ENCODE data around the gene CEP170.

The CEP170 gene

DNA sequence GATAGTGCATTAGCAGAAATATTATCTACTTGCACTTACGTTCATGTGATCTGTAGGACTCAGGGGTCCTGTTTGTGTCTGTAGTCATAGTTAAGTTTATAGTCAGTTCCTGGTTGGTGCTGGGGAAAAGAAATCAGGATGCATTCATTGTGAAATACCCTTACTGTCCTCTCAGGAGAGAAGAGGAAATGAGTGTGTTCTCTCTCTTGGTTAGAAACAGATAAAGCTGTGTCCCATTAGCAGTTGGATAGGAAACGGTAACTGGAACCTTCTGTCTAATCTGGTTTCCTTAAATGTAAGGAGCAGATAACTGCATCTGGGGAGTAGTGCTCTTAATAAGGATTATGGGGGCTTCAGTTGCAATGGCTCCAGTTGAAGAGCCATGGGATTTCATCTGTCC is 9.6 kb upstream of the CEP170 start:
- Histone ChIP-seq H3K27me3 (ENCODE audit: insufficient read depth, low read length) (no peaks in the 10 kb centered on the region), H3K36me3 (ENCODE audit: insufficient read depth, low read length) (no peaks in the 10 kb centered on the region), H3K9me2 (ENCODE audit: low read depth, low read length) (no peaks in the 10 kb centered on the region), H3K79me2 (ENCODE audit: insufficient read depth, low read length) (no peaks in the 10 kb centered on the region; the same call in 1 of the 2 replicates), H3K9ac (ENCODE audit: low read length) (no peak overlapping the region), H3K4me3 (ENCODE audit: low read depth, low read length, poor library complexity, severe bottlenecking) (no peak overlapping the region), H4K20me1 (ENCODE audit: insufficient read depth, low read length) (no peaks in the 10 kb centered on the region), H3F3A (ENCODE audit: insufficient read depth, low read length) (no peaks in the 10 kb centered on the region), H3K27ac (ENCODE audit: low read depth, low read length, poor library complexity, severe bottlenecking) (no peak overlapping the region), H2AFZ (ENCODE audit: low read length) (no peak overlapping the region), H3K4me1 (ENCODE audit: insufficient read depth, low read length, severe bottlenecking) (peaks cover 28% of the 10 kb centered on the region), H3K4me2 (ENCODE audit: low read length) (no peak overlapping the region), H3K9me3 (ENCODE audit: low read length) (no peaks in the 10 kb centered on the region)
- TF ChIP-seq EZH2 (IDR thresholded peaks at IDR 0.05; ENCODE audit: borderline replicate concordance, low read length) (no peak), CTCF (IDR thresholded peaks at IDR 0.05; ENCODE audit: low read length) (no peak)

DNA sequence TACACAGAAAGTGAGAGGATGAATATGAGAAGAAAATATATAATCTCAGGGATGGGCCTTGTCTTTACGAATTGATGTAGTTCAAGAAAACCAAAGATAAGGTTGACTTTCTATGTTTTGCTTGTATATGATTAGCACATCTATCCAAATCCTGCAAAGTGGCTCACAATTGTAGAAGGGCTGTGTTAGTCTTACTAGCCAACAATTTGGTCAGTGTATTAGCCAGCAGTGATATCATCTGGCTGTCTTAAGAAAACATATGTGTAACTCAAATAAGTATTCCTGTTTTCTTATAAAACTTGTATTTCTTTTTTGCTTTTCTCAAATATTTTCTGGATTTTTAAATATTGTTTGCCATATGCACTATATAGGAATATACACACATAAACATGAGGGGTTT is 6.3 kb upstream of the CEP170 start:
- Histone ChIP-seq H3K4me2 (ENCODE audit: low read length) (no peak overlapping the region), H3K4me1 (ENCODE audit: insufficient read depth, low read length, severe bottlenecking) (peaks cover 12% of the 10 kb centered on the region), H3K27ac (ENCODE audit: low read depth, low read length, poor library complexity, severe bottlenecking) (no peak overlapping the region)

DNA sequence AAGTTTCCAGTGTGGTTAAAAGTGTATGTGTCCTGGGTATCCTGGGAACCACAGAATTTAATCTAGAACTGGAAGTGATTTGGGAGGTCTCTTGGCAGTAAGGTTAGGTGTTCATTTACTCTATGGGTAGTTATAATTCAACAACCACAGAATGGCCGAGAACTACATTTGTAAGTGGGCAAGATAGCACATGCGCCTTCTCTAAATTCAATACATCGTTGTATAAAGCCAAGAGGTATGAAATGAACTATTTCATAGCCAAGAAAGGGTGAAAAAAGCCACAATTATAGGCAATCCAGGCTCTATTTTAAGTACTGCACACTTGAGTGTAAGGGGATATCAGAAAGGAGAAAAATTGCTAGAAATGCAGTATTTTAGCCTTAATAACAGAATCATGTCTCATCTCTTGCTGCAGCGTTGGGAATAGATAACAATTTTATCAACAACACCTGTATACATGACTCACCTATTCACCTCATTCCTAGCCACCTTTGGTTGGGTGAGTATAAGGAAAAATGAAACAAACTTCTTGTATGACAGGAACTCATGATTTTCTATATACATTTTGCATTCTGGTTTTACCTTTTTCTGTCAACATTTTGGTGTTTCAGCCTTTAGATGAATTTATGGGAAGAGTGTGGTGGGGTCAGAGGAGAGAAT is 5.3 kb upstream of the CEP170 start:
- Histone ChIP-seq H3K4me1 (ENCODE audit: insufficient read depth, low read length, severe bottlenecking) (peaks cover 14% of the 10 kb centered on the region), H3K36me3 (ENCODE audit: insufficient read depth, low read length) (no peaks in the 10 kb centered on the region), H3K9me2 (ENCODE audit: low read depth, low read length) (no peaks in the 10 kb centered on the region), H3F3A (ENCODE audit: insufficient read depth, low read length) (no peaks in the 10 kb centered on the region), H3K27ac (ENCODE audit: low read depth, low read length, poor library complexity, severe bottlenecking) (no peak overlapping the region), H3K4me2 (ENCODE audit: low read length) (no peak overlapping the region), H3K4me3 (ENCODE audit: low read depth, low read length, poor library complexity, severe bottlenecking) (no peak overlapping the region), H3K27me3 (ENCODE audit: insufficient read depth, low read length) (no peaks in the 10 kb centered on the region), H3K9ac (ENCODE audit: low read length) (no peak overlapping the region), H4K20me1 (ENCODE audit: insufficient read depth, low read length) (no peaks in the 10 kb centered on the region), H3K79me2 (ENCODE audit: insufficient read depth, low read length) (peaks cover 20% of the 10 kb centered on the region), H2AFZ (ENCODE audit: low read length) (no peak overlapping the region), H3K9me3 (ENCODE audit: low read length) (no peaks in the 10 kb centered on the region)
- TF ChIP-seq EZH2 (IDR thresholded peaks at IDR 0.05; ENCODE audit: borderline replicate concordance, low read length): no peak
- no peak for TF ChIP-seq CTCF (IDR thresholded peaks at IDR 0.05; ENCODE audit: low read length)

More for the DNA sequence above, 6.3 kb upstream of the CEP170 start:
- TF ChIP-seq EZH2 (IDR thresholded peaks at IDR 0.05; ENCODE audit: borderline replicate concordance, low read length) (no peak), CTCF (IDR thresholded peaks at IDR 0.05; ENCODE audit: low read length) (no peak)
- H2AFZ ChIP-seq (ENCODE audit: low read length): no peak overlapping the region
- H3K4me3 ChIP-seq (ENCODE audit: low read depth, low read length, poor library complexity, severe bottlenecking): no peak overlapping the region
- no peaks in the 10 kb centered on the region for H3K9me3 ChIP-seq (ENCODE audit: low read length)
- no peak overlapping the region for H3K9ac ChIP-seq (ENCODE audit: low read length)
- no peaks in the 10 kb centered on the region for H4K20me1 ChIP-seq (ENCODE audit: insufficient read depth, low read length)
- no peaks in the 10 kb centered on the region for H3K36me3 ChIP-seq (ENCODE audit: insufficient read depth, low read length)
- peaks cover 18% of the 10 kb centered on the region for H3K79me2 ChIP-seq (ENCODE audit: insufficient read depth, low read length)
- H3K27me3 ChIP-seq (ENCODE audit: insufficient read depth, low read length): no peaks in the 10 kb centered on the region
- no peaks in the 10 kb centered on the region for H3K9me2 ChIP-seq (ENCODE audit: low read depth, low read length)
- H3F3A ChIP-seq (ENCODE audit: insufficient read depth, low read length): no peaks in the 10 kb centered on the region
